Spleen (tissue), 11 donors: Measurements from ENCODE around the gene INSYN1. TPM values are rescaled to one million over a fixed set of nuclear protein-coding genes. Genes with fewer than 3 reads are reported as not detected.

Experiments used
- DNase-seq: peaks from one replicate; pipeline ENCODE4 v3.0.0-alpha.2; 2020
- H3K27ac ChIP-seq, 8 donors: fragments of 200-600 bp; sonication (generic) in 7 of 8; 1 replicate in 4 of 8; 2 replicates in 4 of 8; pipeline versions ENCODE4 v1.5.0 to v1.8.0; 2016 to 2021; ENCODE audit warnings: inconsistent platforms in 4 of 8, mild to moderate bottlenecking in 4 of 8, moderate library complexity in 1 of 8
- H3K27me3 ChIP-seq, 7 donors: fragments of 200-600 bp; sonication (generic) in 6 of 7; replicated peaks in 1 of 7; 1 replicate in 4 of 7; 2 replicates in 3 of 7; pipeline versions ENCODE4 v1.5.0 to v1.8.0; 2016 to 2021; ENCODE audit warnings: inconsistent platforms in 3 of 7, mild to moderate bottlenecking in 1 of 7
- H3K36me3 ChIP-seq, 6 donors: fragments of 200-600 bp; sonication (generic) in 5 of 6; 1 replicate in 4 of 6; 2 replicates in 2 of 6; pipeline versions ENCODE4 v1.5.0 to v1.8.0; 2016 to 2021; ENCODE audit warnings: inconsistent platforms in 2 of 6
- H3K4me1 ChIP-seq, 6 donors: fragments of 200-600 bp; sonication (generic) in 5 of 6; 1 replicate in 3 of 6; 2 replicates in 3 of 6; pipeline versions ENCODE4 v1.5.0 to v1.8.0; 2016 to 2021; ENCODE audit warnings: inconsistent platforms in 3 of 6
- H3K4me3 ChIP-seq, 8 donors: fragments of 200-600 bp; sonication (generic) in 7 of 8; 1 replicate in 4 of 8; 2 replicates in 4 of 8; pipeline versions ENCODE4 v1.5.0 to v1.8.0; 2016 to 2021; ENCODE audit warnings: inconsistent platforms in 4 of 8, mild to moderate bottlenecking in 4 of 8, moderate library complexity in 2 of 8
- H3K9me3 ChIP-seq, 8 donors: fragments of 200-600 bp; sonication (generic) in 7 of 8; 1 replicate in 4 of 8; 2 replicates in 4 of 8; pipeline versions ENCODE4 v1.5.0 to v1.8.0; 2016 to 2021; ENCODE audit warnings: inconsistent platforms in 4 of 8
- CTCF ChIP-seq, 11 experiments: fragments of 200-600 bp in 7 of 11; fragments of 450-650 bp in 4 of 11; sonication (generic) in 4 of 11; IDR thresholded peaks in 8 of 11; conservative IDR thresholded peaks in 3 of 11; 1 replicate in 7 of 11; 2 replicates in 4 of 11; pipeline versions ENCODE4 v1.4.0 to v1.8.0; 2016 to 2021; ENCODE audit warnings: antibody characterized with exemption in 11 of 11, inconsistent platforms in 4 of 11, mild to moderate bottlenecking in 1 of 11
- POLR2A ChIP-seq, 3 donors: fragments of 450-650 bp; IDR thresholded peaks; one replicate each; pipeline ENCODE4 v1.5.1; 2017; ENCODE audit warnings: antibody characterized with exemption in 3 of 3, mild to moderate bottlenecking in 1 of 3
- POLR2AphosphoS5 ChIP-seq, 3 donors: sonication (generic); formaldehyde crosslinking; IDR thresholded peaks; one replicate each; pipeline ENCODE4 v1.5.1; 2017; ENCODE audit warnings: antibody characterized with exemption in 3 of 3
- WGBS, 5 donors: extraction: QIAGEN DNeasy Blood & Tissue Kit in 3 of 5; methylation state at CpG; one replicate each; pipeline versions ENCODE4 v1.1.5 to v1.1.7; 2013 to 2018; 5-methylcytosine and 5-hydroxymethylcytosine counted together
- intact Hi-C: fragments of 100-400 bp; cut with DNase I; formaldehyde crosslinking; loops from one replicate; pipeline ENCODE4 v1.15.0; 2023; ENCODE audit warnings: low total_unique reads
- polyA plus RNA-seq, 3 donors: library from polyadenylated mRNA; stranded (reverse); fragments of 200-250 nt; gene quantifications; one replicate each; pipeline ENCODE4 v1.2.1, GENCODE V29; 2013
- total RNA-seq, 7 donors: library from RNA; depleted of rRNA in 3 of 7; stranded (reverse); fragments of >200 nt in 3 of 7; fragmentation: NEBNext Ultra II Directional in 4 of 7; extraction: Animal tissue kit (Norgen Biotek cat#: 25700) in 4 of 7; gene quantifications; one replicate each; pipeline versions ENCODE4 v1.1.0 to v1.2.1, GENCODE V29; 2016 to 2021
- donor health status: healthy with polysubstance abuse.
- donor health status: DM: no; HTN: no; CAD: no; lungs with moderate emphysema.
- donor health status: DM: no; HTN: no; CAD: no.
- donor health status: Bipolar disorder and iron deficiency.
- donor health status: healthy.
- donor health status: DM: no; HTN: no; CAD: no.
- donor health status: DM: yes; HTN: yes; CAD: no.

INSYN1 gene
- total and polyA plus RNA-seq, 10 donors, result 0.11 to 2.8 (median 0.74) TPM; not detected in 1

GRCh38 chr15:73724212-73724611 lies 28.9 kb downstream of the INSYN1 start:
- no peak overlapping the region for H3K4me3 ChIP-seq
- DNase-seq, result no peak
- no peak overlapping the region for H3K27ac ChIP-seq
- TF ChIP-seq POLR2A (IDR thresholded peaks at IDR 0.05) (no peak), POLR2AphosphoS5 (IDR thresholded peaks at IDR 0.05) (no peak), CTCF (IDR thresholded peaks at IDR 0.05 in 8 of 11, conservative IDR thresholded peaks at IDR 0.05 in 3 of 11) (no peak)
- peaks cover 0 to 31% (median 0%) of the 10 kb centered on the region in 7 donors for H3K27me3 ChIP-seq
- intact Hi-C loops, result no loop called here
- H3K9me3 ChIP-seq, result no peaks in the 10 kb centered on the region
- H3K4me1 ChIP-seq, result no peaks in the 10 kb centered on the region
- H3K36me3 ChIP-seq, result no peaks in the 10 kb centered on the region
- 43 to 54% (median 48%) methylated on average over 3 of the region's 3 CpGs for WGBS, 5 donors

- TF ChIP-seq POLR2A (IDR thresholded peaks at IDR 0.05) (no peak), CTCF (IDR thresholded peaks at IDR 0.05 in 8 of 11, conservative IDR thresholded peaks at IDR 0.05 in 3 of 11) (no peak), POLR2AphosphoS5 (IDR thresholded peaks at IDR 0.05) (no peak)
- H3K4me1 ChIP-seq, result no peaks in the 10 kb centered on the region
- no peaks in the 10 kb centered on the region for H3K9me3 ChIP-seq
- 53 to 64% (median 57%) methylated on average over 4 of the region's 4 CpGs for WGBS, 5 donors
- peaks cover 0 to 38% (median 0%) of the 10 kb centered on the region in 7 donors for H3K27me3 ChIP-seq
- intact Hi-C loops, result no loop called here
- DNase-seq, result no peak
- H3K36me3 ChIP-seq, result no peaks in the 10 kb centered on the region
- no peak overlapping the region for H3K27ac ChIP-seq
- no peak overlapping the region for H3K4me3 ChIP-seq
Observed at GRCh38 chr15:73723191-73723590, 30.0 kb downstream of the INSYN1 start.

- WGBS, 5 donors, result 83 to 98% (median 92%) methylated on average over 3 of the region's 3 CpGs
Observed at GRCh38 chr15:73722425-73722824, 30.7 kb downstream of the INSYN1 start.

GRCh38 chr15:73718694-73719093 lies 34.5 kb downstream of the INSYN1 start:
- DNase-seq, result no peak
- no peak overlapping the region for H3K27ac ChIP-seq
- TF ChIP-seq POLR2A (IDR thresholded peaks at IDR 0.05) (no peak), POLR2AphosphoS5 (IDR thresholded peaks at IDR 0.05) (no peak), CTCF (IDR thresholded peaks at IDR 0.05 in 8 of 11, conservative IDR thresholded peaks at IDR 0.05 in 3 of 11) (no peak)
- peaks cover 0 to 38% (median 0%) of the 10 kb centered on the region in 7 donors for H3K27me3 ChIP-seq
- no peak overlapping the region for H3K4me3 ChIP-seq
- WGBS, 5 donors, result 80 to 87% (median 84%) methylated on average over 4 of the region's 4 CpGs
- intact Hi-C loops, result no loop called here
- peaks cover 0 to 10% (median 3%) of the 10 kb centered on the region in 6 donors for H3K36me3 ChIP-seq
- H3K9me3 ChIP-seq, result no peaks in the 10 kb centered on the region
- no peaks in the 10 kb centered on the region for H3K4me1 ChIP-seq

More at GRCh38 chr15:73722425-73722824, 30.7 kb downstream of the INSYN1 start:
- intact Hi-C loops, result no loop called here
- Histone ChIP-seq H3K36me3 (no peaks in the 10 kb centered on the region), H3K9me3 (no peaks in the 10 kb centered on the region), H3K27ac (no peak overlapping the region), H3K4me3 (no peak overlapping the region), H3K27me3 (peaks cover 0 to 38% (median 0%) of the 10 kb centered on the region in 7 donors), H3K4me1 (no peaks in the 10 kb centered on the region)
- DNase-seq, result no peak
- TF ChIP-seq CTCF (IDR thresholded peaks at IDR 0.05 in 8 of 11, conservative IDR thresholded peaks at IDR 0.05 in 3 of 11), result no peak
- no peak for TF ChIP-seq POLR2A (IDR thresholded peaks at IDR 0.05)
- TF ChIP-seq POLR2AphosphoS5 (IDR thresholded peaks at IDR 0.05), result no peak
